ENCODE measurements around the gene WDR75. TPM values are rescaled to one million over a fixed set of nuclear protein-coding genes. Genes with fewer than 3 reads are reported as not detected.

The WDR75 gene
- total and polyA plus RNA-seq, 2 of the 4 experiments (the other 2 are of a cell fraction): 21.7 to 52.2 TPM

DNA sequence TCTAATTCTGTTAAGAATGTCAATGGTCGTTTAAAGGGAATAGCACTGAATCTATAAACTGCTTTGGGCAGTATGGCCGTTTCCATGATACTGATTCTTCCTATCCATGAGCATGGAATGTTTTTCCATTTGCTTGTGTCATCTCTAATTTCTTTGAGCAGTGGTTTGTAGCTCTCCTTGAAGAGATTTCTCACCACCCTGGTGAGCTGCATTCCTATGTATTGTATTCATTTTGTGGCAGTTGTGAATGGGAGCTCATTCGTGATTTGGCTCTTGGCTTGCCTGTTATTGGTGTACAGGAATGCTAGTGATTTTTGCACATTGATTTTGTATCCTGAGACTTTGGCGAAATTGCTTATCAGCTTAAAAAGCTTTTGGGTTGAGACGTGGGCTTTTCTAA lies 38.3 kb upstream of the WDR75 start:
- Histone ChIP-seq H2AK9ac (replicated peaks; ENCODE audit: low read depth, low read length, poor library complexity) (no peak overlapping the region), H3K4me2 (ENCODE audit: low read depth, low read length) (no peak overlapping the region), H3K9me3 (ENCODE audit: control insufficient read depth, insufficient read depth, low read length) (peaks cover 2% of the 10 kb centered on the region; the same call in 1 of the 2 replicates), H3K14ac (replicated peaks; ENCODE audit: low read depth, low read length) (0 out of 2 replicates have a peak overlapping the region, but pooled peaks have one; percentile 26), H2AFZ (replicated peaks; ENCODE audit: low read length, poor library complexity) (no peak overlapping the region), H3K9ac (ENCODE audit: low read depth, low read length) (no peak overlapping the region), H3K56ac (ENCODE audit: extremely low read depth, insufficient read depth, low read length) (no peak overlapping the region), H3K79me1 (ENCODE audit: low read depth in 1 of 2, low read length in 2 of 2) (no peaks in the 10 kb centered on the region), H4K91ac (ENCODE audit: insufficient read depth, low read depth, low read length) (no peak overlapping the region), H3K9me1 (ENCODE audit: insufficient read depth, low read length) (no peaks in the 10 kb centered on the region), H4K5ac (ENCODE audit: low read depth, low read length) (no peak overlapping the region), H3K23ac (ENCODE audit: low read depth, low read length) (no peak overlapping the region), H3K4me3 (ENCODE audit: insufficient read depth, low read depth, low read length) (no peak overlapping the region), H3K27me3 (ENCODE audit: control insufficient read depth, insufficient read depth, low read length) (no peaks in the 10 kb centered on the region), H2BK5ac (ENCODE audit: low read depth, low read length, poor library complexity, severe bottlenecking) (peak overlapping the region; percentile 48), H3K4me1 (ENCODE audit: control insufficient read depth, insufficient read depth, low read length) (peaks cover 2% of the 10 kb centered on the region; the same call in 1 of the 2 replicates), H2BK20ac (ENCODE audit: low read depth, low read length) (no peak overlapping the region), H3K36me3 (ENCODE audit: control insufficient read depth, insufficient read depth, low read length) (no peaks in the 10 kb centered on the region), H4K8ac (ENCODE audit: low read depth in 2 of 2, low read length in 2 of 2) (no peak overlapping the region), H3K4ac (ENCODE audit: low read depth, low read length) (no peak overlapping the region), H2BK120ac (ENCODE audit: low read depth, low read length) (0 out of 2 replicates have a peak overlapping the region, but pooled peaks have one; percentile 16), H2AK5ac (ENCODE audit: low read depth, low read length) (no peak overlapping the region), H3K27ac (ENCODE audit: insufficient read depth, low read length) (no peak overlapping the region), H3K18ac (ENCODE audit: low read depth, low read length) (no peak overlapping the region), H4K20me1 (ENCODE audit: insufficient read depth, low read length) (no peaks in the 10 kb centered on the region), H2BK15ac (ENCODE audit: low read depth, low read length) (no peak overlapping the region; the same call in 2 of the 3 replicates)
- ChIA-PET CTCF (no interaction called here), POLR2A (ENCODE audit: unreplicated experiment) (no interaction called here)
- whole genome bisulfite sequencing, 2 experiments (ENCODE audit: extremely low coverage in 2 of 2, insufficient read length in 1 of 2): no CpG with 5 or more reads among the region's 5 CpGs
- BruUV-seq (replicated peaks): no TSS peak
- no peak for ATAC-seq (ENCODE audit: low read depth)
- in situ Hi-C loops (cut with MboI; ENCODE audit: low sequenced_read_pairs) (loop anchor here (10.0 to 25.0 kb wide), 2 partner anchors 108 to 1091 kb away; no protein-coding TSS in a partner anchor), dilution Hi-C loops (cut with HindIII; ENCODE audit: low sequenced_read_pairs, unreplicated experiment) (no loop called here), intact Hi-C loops (cut with micrococcal nuclease) (no loop called here)
- DNase-seq: peak; percentile 66
- TF ChIP-seq, protein P1, sequence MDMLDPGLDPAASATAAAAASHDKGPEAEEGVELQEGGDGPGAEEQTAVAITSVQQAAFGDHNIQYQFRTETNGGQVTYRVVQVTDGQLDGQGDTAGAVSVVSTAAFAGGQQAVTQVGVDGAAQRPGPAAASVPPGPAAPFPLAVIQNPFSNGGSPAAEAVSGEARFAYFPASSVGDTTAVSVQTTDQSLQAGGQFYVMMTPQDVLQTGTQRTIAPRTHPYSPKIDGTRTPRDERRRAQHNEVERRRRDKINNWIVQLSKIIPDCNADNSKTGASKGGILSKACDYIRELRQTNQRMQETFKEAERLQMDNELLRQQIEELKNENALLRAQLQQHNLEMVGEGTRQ (IDR thresholded peaks at IDR 0.05; ENCODE audit: low read depth, low read length): no peak
- TF ChIP-seq, protein P2, sequence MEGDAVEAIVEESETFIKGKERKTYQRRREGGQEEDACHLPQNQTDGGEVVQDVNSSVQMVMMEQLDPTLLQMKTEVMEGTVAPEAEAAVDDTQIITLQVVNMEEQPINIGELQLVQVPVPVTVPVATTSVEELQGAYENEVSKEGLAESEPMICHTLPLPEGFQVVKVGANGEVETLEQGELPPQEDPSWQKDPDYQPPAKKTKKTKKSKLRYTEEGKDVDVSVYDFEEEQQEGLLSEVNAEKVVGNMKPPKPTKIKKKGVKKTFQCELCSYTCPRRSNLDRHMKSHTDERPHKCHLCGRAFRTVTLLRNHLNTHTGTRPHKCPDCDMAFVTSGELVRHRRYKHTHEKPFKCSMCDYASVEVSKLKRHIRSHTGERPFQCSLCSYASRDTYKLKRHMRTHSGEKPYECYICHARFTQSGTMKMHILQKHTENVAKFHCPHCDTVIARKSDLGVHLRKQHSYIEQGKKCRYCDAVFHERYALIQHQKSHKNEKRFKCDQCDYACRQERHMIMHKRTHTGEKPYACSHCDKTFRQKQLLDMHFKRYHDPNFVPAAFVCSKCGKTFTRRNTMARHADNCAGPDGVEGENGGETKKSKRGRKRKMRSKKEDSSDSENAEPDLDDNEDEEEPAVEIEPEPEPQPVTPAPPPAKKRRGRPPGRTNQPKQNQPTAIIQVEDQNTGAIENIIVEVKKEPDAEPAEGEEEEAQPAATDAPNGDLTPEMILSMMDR (conservative IDR thresholded peaks at IDR 0.05; ENCODE audit: low read depth, low read length): no peak
- TF ChIP-seq CHD1 (IDR thresholded peaks at IDR 0.05; ENCODE audit: low read depth, low read length): no peak
- no peak for TF ChIP-seq SMC3 (IDR thresholded peaks at IDR 0.05; ENCODE audit: low read depth, low read length)
- no peak for TF ChIP-seq MXI1 (IDR thresholded peaks at IDR 0.05; ENCODE audit: borderline replicate concordance, low read depth, low read length)
- TF ChIP-seq FOS (IDR thresholded peaks at IDR 0.05; ENCODE audit: low read depth, low read length): no peak
- TF ChIP-seq RFX5 (IDR thresholded peaks at IDR 0.05; ENCODE audit: low read depth, low read length): no peak
- no peak for TF ChIP-seq RCOR1 (IDR thresholded peaks at IDR 0.05; ENCODE audit: insufficient replicate concordance, low read length)
- TF ChIP-seq MAZ (IDR thresholded peaks at IDR 0.05; ENCODE audit: borderline replicate concordance, low read depth, low read length): no peak
- TF ChIP-seq POLR2A (IDR thresholded peaks at IDR 0.05; ENCODE audit: low read depth, low read length): no peak
- no peak for TF ChIP-seq MAFK (IDR thresholded peaks at IDR 0.05; ENCODE audit: low read depth, low read length)
- no peak for TF ChIP-seq RAD21 (IDR thresholded peaks at IDR 0.05; ENCODE audit: low read length)
- TF ChIP-seq BHLHE40 (IDR thresholded peaks at IDR 0.05; ENCODE audit: low read depth, low read length): no peak
- TF ChIP-seq CEBPB (IDR thresholded peaks at IDR 0.05; ENCODE audit: low read depth, low read length): no peak
- TF ChIP-seq, protein P3, sequence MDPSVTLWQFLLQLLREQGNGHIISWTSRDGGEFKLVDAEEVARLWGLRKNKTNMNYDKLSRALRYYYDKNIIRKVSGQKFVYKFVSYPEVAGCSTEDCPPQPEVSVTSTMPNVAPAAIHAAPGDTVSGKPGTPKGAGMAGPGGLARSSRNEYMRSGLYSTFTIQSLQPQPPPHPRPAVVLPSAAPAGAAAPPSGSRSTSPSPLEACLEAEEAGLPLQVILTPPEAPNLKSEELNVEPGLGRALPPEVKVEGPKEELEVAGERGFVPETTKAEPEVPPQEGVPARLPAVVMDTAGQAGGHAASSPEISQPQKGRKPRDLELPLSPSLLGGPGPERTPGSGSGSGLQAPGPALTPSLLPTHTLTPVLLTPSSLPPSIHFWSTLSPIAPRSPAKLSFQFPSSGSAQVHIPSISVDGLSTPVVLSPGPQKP (IDR thresholded peaks at IDR 0.05; ENCODE audit: borderline replicate concordance, low read depth, low read length): no peak
- no peak for TF ChIP-seq NFE2L2 (IDR thresholded peaks at IDR 0.05; ENCODE audit: low read depth, low read length)

Measured in IMR-90 (cell line).